ENCODE data around the gene MCM3. TPM values are rescaled to one million over a fixed set of nuclear protein-coding genes. Genes with fewer than 3 reads are reported as not detected.

MCM3 gene
- total RNA-seq, 1 experiment from 2014 or later, result 107 TPM

DNA sequence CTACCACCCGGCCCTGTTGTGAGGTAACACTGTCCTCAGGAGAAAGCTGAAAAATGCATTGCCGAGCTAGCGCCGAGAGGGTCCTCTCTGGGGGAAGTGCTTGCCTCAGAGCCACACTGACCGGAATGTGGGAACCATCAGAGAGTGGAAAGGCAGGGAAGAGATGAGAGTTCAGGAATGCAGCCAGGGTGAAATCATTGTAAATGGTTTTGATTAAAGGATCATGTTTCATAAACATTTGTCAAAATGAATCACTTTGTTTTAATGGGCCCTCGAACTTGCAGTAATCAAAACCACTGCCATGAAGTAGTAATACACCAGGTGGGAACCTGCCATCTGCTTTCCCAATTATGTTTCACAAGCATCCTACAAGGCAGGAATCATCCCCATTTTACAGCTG lies 23.3 kb downstream of the MCM3 start:
- ChIA-PET POLR2A (no interaction called here), CTCF (no interaction called here)
- no peaks in the 10 kb centered on the region for H3K9me3 ChIP-seq (ENCODE audit: control insufficient read depth, insufficient read depth, low read depth, low read length)
- TF ChIP-seq, protein P1, sequence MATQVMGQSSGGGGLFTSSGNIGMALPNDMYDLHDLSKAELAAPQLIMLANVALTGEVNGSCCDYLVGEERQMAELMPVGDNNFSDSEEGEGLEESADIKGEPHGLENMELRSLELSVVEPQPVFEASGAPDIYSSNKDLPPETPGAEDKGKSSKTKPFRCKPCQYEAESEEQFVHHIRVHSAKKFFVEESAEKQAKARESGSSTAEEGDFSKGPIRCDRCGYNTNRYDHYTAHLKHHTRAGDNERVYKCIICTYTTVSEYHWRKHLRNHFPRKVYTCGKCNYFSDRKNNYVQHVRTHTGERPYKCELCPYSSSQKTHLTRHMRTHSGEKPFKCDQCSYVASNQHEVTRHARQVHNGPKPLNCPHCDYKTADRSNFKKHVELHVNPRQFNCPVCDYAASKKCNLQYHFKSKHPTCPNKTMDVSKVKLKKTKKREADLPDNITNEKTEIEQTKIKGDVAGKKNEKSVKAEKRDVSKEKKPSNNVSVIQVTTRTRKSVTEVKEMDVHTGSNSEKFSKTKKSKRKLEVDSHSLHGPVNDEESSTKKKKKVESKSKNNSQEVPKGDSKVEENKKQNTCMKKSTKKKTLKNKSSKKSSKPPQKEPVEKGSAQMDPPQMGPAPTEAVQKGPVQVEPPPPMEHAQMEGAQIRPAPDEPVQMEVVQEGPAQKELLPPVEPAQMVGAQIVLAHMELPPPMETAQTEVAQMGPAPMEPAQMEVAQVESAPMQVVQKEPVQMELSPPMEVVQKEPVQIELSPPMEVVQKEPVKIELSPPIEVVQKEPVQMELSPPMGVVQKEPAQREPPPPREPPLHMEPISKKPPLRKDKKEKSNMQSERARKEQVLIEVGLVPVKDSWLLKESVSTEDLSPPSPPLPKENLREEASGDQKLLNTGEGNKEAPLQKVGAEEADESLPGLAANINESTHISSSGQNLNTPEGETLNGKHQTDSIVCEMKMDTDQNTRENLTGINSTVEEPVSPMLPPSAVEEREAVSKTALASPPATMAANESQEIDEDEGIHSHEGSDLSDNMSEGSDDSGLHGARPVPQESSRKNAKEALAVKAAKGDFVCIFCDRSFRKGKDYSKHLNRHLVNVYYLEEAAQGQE (IDR thresholded peaks at IDR 0.05; ENCODE audit: insufficient read depth in 1 of 2, low read depth in 2 of 2, low read length in 1 of 2), result no peak
- TF ChIP-seq POLR2AphosphoS5 (IDR thresholded peaks at IDR 0.05; ENCODE audit: low read depth, low read length) (no peak), SIN3A (IDR thresholded peaks at IDR 0.05; ENCODE audit: borderline replicate concordance, insufficient read depth, low read depth, low read length) (no peak), TCF7L2 (IDR thresholded peaks at IDR 0.05; ENCODE audit: low read depth, low read length) (no peak)
- TF ChIP-seq, protein P2, sequence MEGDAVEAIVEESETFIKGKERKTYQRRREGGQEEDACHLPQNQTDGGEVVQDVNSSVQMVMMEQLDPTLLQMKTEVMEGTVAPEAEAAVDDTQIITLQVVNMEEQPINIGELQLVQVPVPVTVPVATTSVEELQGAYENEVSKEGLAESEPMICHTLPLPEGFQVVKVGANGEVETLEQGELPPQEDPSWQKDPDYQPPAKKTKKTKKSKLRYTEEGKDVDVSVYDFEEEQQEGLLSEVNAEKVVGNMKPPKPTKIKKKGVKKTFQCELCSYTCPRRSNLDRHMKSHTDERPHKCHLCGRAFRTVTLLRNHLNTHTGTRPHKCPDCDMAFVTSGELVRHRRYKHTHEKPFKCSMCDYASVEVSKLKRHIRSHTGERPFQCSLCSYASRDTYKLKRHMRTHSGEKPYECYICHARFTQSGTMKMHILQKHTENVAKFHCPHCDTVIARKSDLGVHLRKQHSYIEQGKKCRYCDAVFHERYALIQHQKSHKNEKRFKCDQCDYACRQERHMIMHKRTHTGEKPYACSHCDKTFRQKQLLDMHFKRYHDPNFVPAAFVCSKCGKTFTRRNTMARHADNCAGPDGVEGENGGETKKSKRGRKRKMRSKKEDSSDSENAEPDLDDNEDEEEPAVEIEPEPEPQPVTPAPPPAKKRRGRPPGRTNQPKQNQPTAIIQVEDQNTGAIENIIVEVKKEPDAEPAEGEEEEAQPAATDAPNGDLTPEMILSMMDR (IDR thresholded peaks at IDR 0.05), result no peak
- H3K27ac ChIP-seq (ENCODE audit: low read length), result no peak overlapping the region
- BruUV-seq (replicated peaks), result no TSS peak
- DNase-seq (ENCODE audit: low read depth, low spot score) (no peak), ATAC-seq (no peak)
- in situ Hi-C loops (cut with HindIII; ENCODE audit: low pct_unique_long_range_greater_than_20kb, low sequenced_read_pairs), result no loop called here
- intact Hi-C loops (cut with micrococcal nuclease; ENCODE audit: unreplicated experiment), result loop anchor here (5.0 kb wide), 1 partner anchor 99 kb away; no protein-coding TSS in a partner anchor
- H3K4me1 ChIP-seq (ENCODE audit: control insufficient read depth, insufficient read depth, low read length), result no peaks in the 10 kb centered on the region
- H3K36me3 ChIP-seq (ENCODE audit: control insufficient read depth, insufficient read depth, low read length), result peaks cover 17% of the 10 kb centered on the region
- no peak overlapping the region for H3K4me3 ChIP-seq (ENCODE audit: low read depth in 2 of 2, low read length in 2 of 2)
- H3K27me3 ChIP-seq (ENCODE audit: control insufficient read depth, insufficient read depth, low read length), result no peaks in the 10 kb centered on the region

DNA sequence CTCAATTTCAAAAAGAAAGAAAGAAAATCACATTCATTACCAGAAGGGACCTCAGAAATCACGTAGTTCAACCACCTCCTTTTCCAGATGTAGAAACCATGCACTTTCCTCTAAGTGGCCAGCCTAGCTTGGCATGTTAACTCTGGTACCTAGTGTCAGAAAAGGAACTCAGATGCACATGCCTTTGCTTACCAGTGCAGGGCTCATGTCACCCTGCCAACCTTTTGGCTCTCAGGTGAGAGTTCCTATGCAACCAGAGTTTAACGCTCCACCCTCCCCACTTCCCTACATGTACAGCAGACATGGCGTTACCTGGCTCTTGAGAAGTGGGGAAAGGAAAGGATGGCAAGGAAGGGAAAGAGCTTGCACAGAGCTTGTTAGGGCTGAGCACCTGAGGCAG lies 23.9 kb downstream of the MCM3 start:
- BruUV-seq (replicated peaks), result no TSS peak
- TF ChIP-seq, protein P2 (IDR thresholded peaks at IDR 0.05), result no peak
- TF ChIP-seq, protein P1 (IDR thresholded peaks at IDR 0.05; ENCODE audit: insufficient read depth in 1 of 2, low read depth in 2 of 2, low read length in 1 of 2), result no peak
- no peak for TF ChIP-seq POLR2AphosphoS5 (IDR thresholded peaks at IDR 0.05; ENCODE audit: low read depth, low read length)
- no peak for TF ChIP-seq TCF7L2 (IDR thresholded peaks at IDR 0.05; ENCODE audit: low read depth, low read length)
- TF ChIP-seq SIN3A (IDR thresholded peaks at IDR 0.05; ENCODE audit: borderline replicate concordance, insufficient read depth, low read depth, low read length), result no peak
- peak; percentile 12; the same call in 1 of the 2 replicates for ATAC-seq
- H3K27me3 ChIP-seq (ENCODE audit: control insufficient read depth, insufficient read depth, low read length), result no peaks in the 10 kb centered on the region
- H3K4me1 ChIP-seq (ENCODE audit: control insufficient read depth, insufficient read depth, low read length), result no peaks in the 10 kb centered on the region
- H3K9me3 ChIP-seq (ENCODE audit: control insufficient read depth, insufficient read depth, low read depth, low read length), result no peaks in the 10 kb centered on the region
- no peak overlapping the region for H3K27ac ChIP-seq (ENCODE audit: low read length)
- intact Hi-C loops (cut with micrococcal nuclease; ENCODE audit: unreplicated experiment), result loop anchor here (5.0 kb wide), 1 partner anchor 98 kb away; no protein-coding TSS in a partner anchor
- ChIA-PET POLR2A (no interaction called here), CTCF (no interaction called here)
- DNase-seq (ENCODE audit: low read depth, low spot score), result no peak
- peaks cover 11% of the 10 kb centered on the region for H3K36me3 ChIP-seq (ENCODE audit: control insufficient read depth, insufficient read depth, low read length)
- H3K4me3 ChIP-seq (ENCODE audit: low read depth in 2 of 2, low read length in 2 of 2), result no peak overlapping the region
- in situ Hi-C loops (cut with HindIII; ENCODE audit: low pct_unique_long_range_greater_than_20kb, low sequenced_read_pairs), result no loop called here

Measured in Panc1 (cell line).